ENCODE results near the gene GMPPB. TPM values are rescaled to one million over a fixed set of nuclear protein-coding genes. Genes with fewer than 3 reads are reported as not detected.

The GMPPB gene
- polyA plus RNA-seq, 1 donor from 2014 or later: 27.5 TPM

GRCh38 chr3:49747792-49748480 is 24.2 kb upstream of the GMPPB start:
- H3K27me3 Mint-ChIP-seq: no peaks in the 10 kb centered on the region
- H3K4me1 Mint-ChIP-seq: peaks cover 2 to 8% (median 8%) of the 10 kb centered on the region in 3 donors
- no peak overlapping the region for H3K4me3 Mint-ChIP-seq
- no peak overlapping the region for H3K27ac Mint-ChIP-seq
- H3K36me3 Mint-ChIP-seq: peaks cover 3% of the 10 kb centered on the region
- H3K9me3 Mint-ChIP-seq: no peaks in the 10 kb centered on the region

GRCh38 chr3:49745986-49746385 is 22.2 kb upstream of the GMPPB start:
- H3K27ac Mint-ChIP-seq: no peak overlapping the region
- no peaks in the 10 kb centered on the region for H3K9me3 Mint-ChIP-seq
- peaks cover 2 to 8% (median 7%) of the 10 kb centered on the region in 3 donors for H3K4me1 Mint-ChIP-seq

GRCh38 chr3:49740427-49740826 is 16.7 kb upstream of the GMPPB start:
- no peak overlapping the region for H3K4me3 Mint-ChIP-seq
- H3K4me1 Mint-ChIP-seq: peaks cover 2 to 13% (median 2%) of the 10 kb centered on the region in 3 donors
- H3K9me3 Mint-ChIP-seq: no peaks in the 10 kb centered on the region
- H3K27me3 Mint-ChIP-seq: no peaks in the 10 kb centered on the region
- H3K27ac Mint-ChIP-seq: peak overlapping the region in 1 of 3 donors; percentile 25
- peaks cover 4% of the 10 kb centered on the region for H3K36me3 Mint-ChIP-seq

More at GRCh38 chr3:49745986-49746385, 22.2 kb upstream of the GMPPB start:
- Mint-ChIP-seq H3K36me3 (peaks cover 2% of the 10 kb centered on the region), H3K27me3 (no peaks in the 10 kb centered on the region), H3K4me3 (no peak overlapping the region)

DNA sequence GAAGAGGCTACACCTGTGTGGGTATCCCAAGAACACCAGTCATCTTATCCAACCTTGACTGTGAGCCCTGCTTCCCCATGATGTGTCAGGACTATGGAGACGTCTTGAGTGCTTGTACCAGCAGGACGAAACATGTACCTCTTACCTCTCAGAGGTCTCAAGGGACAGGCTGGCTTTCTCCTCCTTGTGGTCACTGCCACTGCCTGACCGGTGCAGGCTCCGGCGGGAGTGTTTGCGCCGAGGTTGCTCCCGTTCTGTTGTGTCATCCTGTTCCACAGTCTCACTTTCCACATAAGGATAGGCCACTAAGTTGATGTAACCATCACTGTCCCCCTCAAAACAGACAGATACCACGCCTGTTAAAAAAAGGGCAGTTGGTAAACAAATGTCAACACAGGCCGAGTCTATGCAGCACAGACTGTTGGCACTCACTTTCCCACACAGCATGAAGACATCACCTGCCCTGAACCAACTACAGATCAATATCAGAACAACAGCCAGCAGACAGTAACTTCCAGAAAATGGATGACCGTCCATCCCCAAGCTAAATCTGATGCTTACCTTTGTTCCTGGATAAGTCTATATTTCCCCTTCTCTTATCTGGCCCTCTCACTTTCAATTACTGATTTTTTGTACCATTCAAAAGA is 14.4 kb upstream of the GMPPB start:
- H3K36me3 Mint-ChIP-seq: peaks cover 4% of the 10 kb centered on the region
- H3K4me3 Mint-ChIP-seq: no peak overlapping the region
- no peaks in the 10 kb centered on the region for H3K9me3 Mint-ChIP-seq
- no peaks in the 10 kb centered on the region for H3K27me3 Mint-ChIP-seq
- H3K27ac Mint-ChIP-seq: peak overlapping the region in 2 of 3 donors; percentile 46 to 70
- H3K4me1 Mint-ChIP-seq: peaks cover 0 to 5% (median 3%) of the 10 kb centered on the region in 3 donors

DNA sequence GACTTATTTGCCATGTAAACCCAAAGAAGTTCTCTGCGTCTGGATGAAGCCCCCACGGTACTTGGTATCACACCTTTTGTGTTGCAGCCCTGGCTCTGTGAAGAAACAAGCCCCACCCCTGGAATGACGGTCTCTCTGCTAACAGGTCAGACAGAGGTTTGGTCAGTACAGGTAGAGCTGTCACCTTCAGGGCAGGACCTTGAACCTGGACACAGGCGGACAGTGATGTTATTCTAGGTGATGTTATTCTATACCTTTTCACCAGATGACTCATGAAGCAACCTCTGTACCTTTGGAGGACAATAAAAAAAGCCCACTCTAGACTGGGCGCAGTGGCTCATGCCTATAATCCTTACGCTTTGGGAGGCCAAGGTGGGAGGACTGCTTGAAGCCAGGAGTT is 11.0 kb upstream of the GMPPB start:
- H3K4me3 Mint-ChIP-seq: no peak overlapping the region
- no peak overlapping the region for H3K27ac Mint-ChIP-seq
- H3K4me1 Mint-ChIP-seq: peaks cover 0 to 5% (median 1%) of the 10 kb centered on the region in 3 donors
- H3K9me3 Mint-ChIP-seq: no peaks in the 10 kb centered on the region
- peaks cover 11% of the 10 kb centered on the region for H3K36me3 Mint-ChIP-seq
- H3K27me3 Mint-ChIP-seq: no peaks in the 10 kb centered on the region

GRCh38 chr3:49733551-49733950 is 9.8 kb upstream of the GMPPB start:
- Mint-ChIP-seq H3K27ac (no peak overlapping the region), H3K36me3 (peaks cover 11% of the 10 kb centered on the region), H3K4me3 (no peak overlapping the region), H3K9me3 (no peaks in the 10 kb centered on the region), H3K4me1 (peaks cover 0 to 3% (median 2%) of the 10 kb centered on the region in 3 donors), H3K27me3 (no peaks in the 10 kb centered on the region)

GRCh38 chr3:49732597-49732996 is 8.8 kb upstream of the GMPPB start:
- Mint-ChIP-seq H3K4me1 (peaks cover 0 to 3% (median 2%) of the 10 kb centered on the region in 3 donors), H3K36me3 (peaks cover 11% of the 10 kb centered on the region), H3K27me3 (no peaks in the 10 kb centered on the region), H3K27ac (no peak overlapping the region), H3K9me3 (no peaks in the 10 kb centered on the region), H3K4me3 (no peak overlapping the region)

GRCh38 chr3:49729966-49730609 is 6.3 kb upstream of the GMPPB start:
- Mint-ChIP-seq H3K9me3 (no peaks in the 10 kb centered on the region), H3K4me3 (no peak overlapping the region), H3K27ac (no peak overlapping the region), H3K4me1 (peaks cover 11 to 16% (median 16%) of the 10 kb centered on the region in 3 donors), H3K27me3 (no peaks in the 10 kb centered on the region), H3K36me3 (peaks cover 7% of the 10 kb centered on the region)

DNA sequence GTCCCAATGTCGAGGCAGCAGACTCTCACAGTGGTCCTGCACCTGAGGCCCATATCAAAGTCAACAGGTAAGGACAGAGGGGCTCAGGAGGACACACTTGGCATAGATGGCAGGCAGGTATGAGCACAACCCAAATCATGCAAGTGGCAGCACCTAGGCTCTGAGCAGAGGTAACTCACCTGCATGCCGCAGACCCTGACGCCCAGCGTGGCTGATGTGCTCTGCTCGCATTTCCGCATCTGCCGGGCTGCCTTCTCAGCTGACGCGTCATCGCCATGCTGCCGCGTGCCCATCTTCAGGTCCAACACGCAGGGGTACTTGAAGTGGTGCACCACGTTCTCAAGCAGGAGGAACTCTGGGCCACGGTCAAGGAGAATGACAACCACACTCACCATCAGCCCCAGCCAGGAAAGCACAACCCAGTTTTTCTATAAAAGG is 4.2 kb upstream of the GMPPB start:
- no peaks in the 10 kb centered on the region for H3K9me3 Mint-ChIP-seq
- peak overlapping the region in 1 of 4 donors; percentile 93 for H3K4me3 Mint-ChIP-seq
- peaks cover 16 to 31% (median 21%) of the 10 kb centered on the region in 3 donors for H3K4me1 Mint-ChIP-seq
- peak overlapping the region in 2 of 3 donors; percentile 100 for H3K27ac Mint-ChIP-seq
- no peaks in the 10 kb centered on the region for H3K27me3 Mint-ChIP-seq
- H3K36me3 Mint-ChIP-seq: peaks cover 7% of the 10 kb centered on the region

GRCh38 chr3:49727154-49727923 is 3.6 kb upstream of the GMPPB start:
- no peaks in the 10 kb centered on the region for H3K27me3 Mint-ChIP-seq
- H3K27ac Mint-ChIP-seq: peak overlapping the region; percentile 100
- no peaks in the 10 kb centered on the region for H3K9me3 Mint-ChIP-seq
- H3K4me3 Mint-ChIP-seq: peak overlapping the region in 3 of 4 donors; percentile 47 to 93 (median 68)
- peaks cover 19 to 31% (median 25%) of the 10 kb centered on the region in 3 donors for H3K4me1 Mint-ChIP-seq
- peaks cover 7% of the 10 kb centered on the region for H3K36me3 Mint-ChIP-seq

DNA sequence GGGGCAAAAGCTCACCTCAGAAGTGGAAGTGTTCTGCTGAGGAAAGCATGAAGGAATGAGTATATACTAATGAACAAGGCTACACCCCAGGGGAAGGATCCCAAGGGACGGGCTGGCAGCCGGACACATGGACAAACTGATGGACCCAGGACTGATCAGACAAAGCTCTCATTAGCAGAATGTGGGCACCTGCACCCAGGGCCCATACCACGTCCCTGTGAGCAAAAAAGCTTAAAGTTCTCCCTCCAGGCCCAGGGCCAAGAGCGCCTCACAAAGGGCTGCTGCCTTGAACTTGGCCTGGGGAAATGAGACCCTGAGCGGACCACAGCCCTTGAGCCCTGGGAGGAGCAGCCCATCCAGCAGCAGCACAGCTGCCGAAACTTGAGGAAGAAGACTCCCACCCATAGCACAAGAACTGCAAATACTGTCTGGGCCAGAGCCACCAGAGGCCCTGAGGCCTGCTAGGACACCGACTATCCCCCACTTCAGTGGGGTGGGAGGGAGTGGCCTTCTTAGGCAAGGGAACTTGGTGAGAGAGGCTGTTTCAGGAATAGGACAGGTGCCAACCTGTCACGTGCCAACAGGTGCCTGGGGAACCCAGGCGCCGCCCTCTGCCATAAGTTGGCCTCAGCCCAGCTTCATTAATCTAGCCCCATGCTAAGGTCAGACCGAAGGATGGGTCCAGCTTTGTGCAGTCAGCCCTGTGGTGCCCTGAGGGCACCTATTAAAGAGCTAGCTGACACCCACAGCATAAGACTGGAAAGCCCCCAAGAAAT is 2.3 kb upstream of the GMPPB start:
- H3K9me3 Mint-ChIP-seq: no peaks in the 10 kb centered on the region
- peak overlapping the region in 2 of 4 donors; percentile 52 to 93 for H3K4me3 Mint-ChIP-seq
- peak overlapping the region; percentile 100 for H3K27ac Mint-ChIP-seq
- H3K27me3 Mint-ChIP-seq: no peaks in the 10 kb centered on the region
- H3K36me3 Mint-ChIP-seq: peaks cover 3% of the 10 kb centered on the region
- H3K4me1 Mint-ChIP-seq: peaks cover 19 to 31% (median 25%) of the 10 kb centered on the region in 3 donors

- peaks cover 21 to 34% (median 27%) of the 10 kb centered on the region in 3 donors for H3K4me1 Mint-ChIP-seq
- H3K36me3 Mint-ChIP-seq: no peaks in the 10 kb centered on the region
- peak overlapping the region; percentile 92 to 99 (median 96) for H3K4me3 Mint-ChIP-seq
- peak overlapping the region; percentile 100 for H3K27ac Mint-ChIP-seq
- no peaks in the 10 kb centered on the region for H3K9me3 Mint-ChIP-seq
- H3K27me3 Mint-ChIP-seq: no peaks in the 10 kb centered on the region
Measured at GRCh38 chr3:49724586-49724985, 835 bp upstream of the GMPPB start.

DNA sequence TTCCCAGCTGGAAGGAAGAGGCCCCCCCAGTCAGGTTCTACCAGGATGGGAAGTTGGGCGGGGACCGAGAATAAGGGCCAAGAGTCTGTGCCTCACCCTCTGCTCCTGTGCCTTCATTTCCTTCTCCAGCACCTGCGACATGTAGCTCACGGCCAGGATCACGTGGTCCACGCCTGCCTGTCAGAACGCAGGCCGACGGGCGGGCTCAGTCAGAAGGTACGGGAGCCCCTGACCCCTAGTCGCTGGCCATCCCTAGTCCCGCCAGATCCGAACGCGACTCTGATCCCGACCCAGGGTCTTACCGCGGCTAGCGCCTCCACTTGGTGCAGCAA is 489 bp downstream of the GMPPB start:
- peak overlapping the region; percentile 92 to 99 (median 96) for H3K4me3 Mint-ChIP-seq
- H3K4me1 Mint-ChIP-seq: peaks cover 25 to 43% (median 33%) of the 10 kb centered on the region in 3 donors
- peak overlapping the region; percentile 100 for H3K27ac Mint-ChIP-seq
- H3K36me3 Mint-ChIP-seq: no peaks in the 10 kb centered on the region
- no peaks in the 10 kb centered on the region for H3K27me3 Mint-ChIP-seq
- no peaks in the 10 kb centered on the region for H3K9me3 Mint-ChIP-seq

- H3K4me1 Mint-ChIP-seq: peaks cover 25 to 43% (median 33%) of the 10 kb centered on the region in 3 donors
- peak overlapping the region; percentile 92 to 99 (median 96) for H3K4me3 Mint-ChIP-seq
- H3K36me3 Mint-ChIP-seq: no peaks in the 10 kb centered on the region
- H3K27ac Mint-ChIP-seq: peak overlapping the region; percentile 100
- no peaks in the 10 kb centered on the region for H3K27me3 Mint-ChIP-seq
- no peaks in the 10 kb centered on the region for H3K9me3 Mint-ChIP-seq
Measured at GRCh38 chr3:49722896-49723295, 855 bp downstream of the GMPPB start.

All from IgD-negative memory B cell (primary cell).